ENCODE data around the gene AK1. TPM values are rescaled to one million over a fixed set of nuclear protein-coding genes. Genes with fewer than 3 reads are reported as not detected.

AK1 gene
- total and polyA plus RNA-seq, 2 experiments from 2014 or later: 16.2 to 35.5 TPM

GRCh38 chr9:127915801-127916719 lies 38.6 kb upstream of the AK1 start:
- peaks cover 14% of the 10 kb centered on the region for H3K27me3 Mint-ChIP-seq (ENCODE audit: insufficient read depth, low read depth, poor library complexity)

More at GRCh38 chr9:127915801-127916719, 38.6 kb upstream of the AK1 start:
- Histone ChIP-seq H3F3A (replicated peaks; ENCODE audit: low read depth) (peaks cover 15% of the 10 kb centered on the region; the same call in 1 of the 2 replicates), H3K9me2 (ENCODE audit: insufficient read depth) (no peaks in the 10 kb centered on the region), H3K36me3 (ENCODE audit: insufficient read depth) (no peaks in the 10 kb centered on the region), H4K20me1 (replicated peaks; ENCODE audit: insufficient read depth) (peaks cover 4% of the 10 kb centered on the region), H3K27me3 (ENCODE audit: insufficient read depth) (0 out of 2 replicates have a peak, but pooled peaks cover 7% of the 10 kb centered on the region), H3K4me2 (peak overlapping the region; percentile 95), H2AFZ (peak overlapping the region; percentile 92), H3K4me3 (peak overlapping the region; percentile 81), H3K79me2 (replicated peaks; ENCODE audit: insufficient read depth) (no peaks in the 10 kb centered on the region), H3K4me1 (ENCODE audit: insufficient read depth) (peaks cover 8% of the 10 kb centered on the region; the same call in 1 of the 2 replicates), H3K27ac (ENCODE audit: low read depth) (no peak overlapping the region)
- peak; percentile 9 for ATAC-seq
- no peak overlapping the region for H3K27ac Mint-ChIP-seq
- peaks cover 13% of the 10 kb centered on the region; the same call in 2 of the 3 replicates for H3K36me3 Mint-ChIP-seq (ENCODE audit: low read depth)
- no peak for TF ChIP-seq ETS1 (IDR thresholded peaks at IDR 0.05)
- TF ChIP-seq JUNB (IDR thresholded peaks at IDR 0.05; ENCODE audit: unreplicated experiment): no peak
- TF ChIP-seq POLR2AphosphoS5 (IDR thresholded peaks at IDR 0.05; ENCODE audit: low read depth): no peak
- TF ChIP-seq STAT1 (IDR thresholded peaks at IDR 0.05; ENCODE audit: unreplicated experiment): no peak
- TF ChIP-seq, protein P1, sequence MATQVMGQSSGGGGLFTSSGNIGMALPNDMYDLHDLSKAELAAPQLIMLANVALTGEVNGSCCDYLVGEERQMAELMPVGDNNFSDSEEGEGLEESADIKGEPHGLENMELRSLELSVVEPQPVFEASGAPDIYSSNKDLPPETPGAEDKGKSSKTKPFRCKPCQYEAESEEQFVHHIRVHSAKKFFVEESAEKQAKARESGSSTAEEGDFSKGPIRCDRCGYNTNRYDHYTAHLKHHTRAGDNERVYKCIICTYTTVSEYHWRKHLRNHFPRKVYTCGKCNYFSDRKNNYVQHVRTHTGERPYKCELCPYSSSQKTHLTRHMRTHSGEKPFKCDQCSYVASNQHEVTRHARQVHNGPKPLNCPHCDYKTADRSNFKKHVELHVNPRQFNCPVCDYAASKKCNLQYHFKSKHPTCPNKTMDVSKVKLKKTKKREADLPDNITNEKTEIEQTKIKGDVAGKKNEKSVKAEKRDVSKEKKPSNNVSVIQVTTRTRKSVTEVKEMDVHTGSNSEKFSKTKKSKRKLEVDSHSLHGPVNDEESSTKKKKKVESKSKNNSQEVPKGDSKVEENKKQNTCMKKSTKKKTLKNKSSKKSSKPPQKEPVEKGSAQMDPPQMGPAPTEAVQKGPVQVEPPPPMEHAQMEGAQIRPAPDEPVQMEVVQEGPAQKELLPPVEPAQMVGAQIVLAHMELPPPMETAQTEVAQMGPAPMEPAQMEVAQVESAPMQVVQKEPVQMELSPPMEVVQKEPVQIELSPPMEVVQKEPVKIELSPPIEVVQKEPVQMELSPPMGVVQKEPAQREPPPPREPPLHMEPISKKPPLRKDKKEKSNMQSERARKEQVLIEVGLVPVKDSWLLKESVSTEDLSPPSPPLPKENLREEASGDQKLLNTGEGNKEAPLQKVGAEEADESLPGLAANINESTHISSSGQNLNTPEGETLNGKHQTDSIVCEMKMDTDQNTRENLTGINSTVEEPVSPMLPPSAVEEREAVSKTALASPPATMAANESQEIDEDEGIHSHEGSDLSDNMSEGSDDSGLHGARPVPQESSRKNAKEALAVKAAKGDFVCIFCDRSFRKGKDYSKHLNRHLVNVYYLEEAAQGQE (IDR thresholded peaks at IDR 0.05; ENCODE audit: unreplicated experiment): no peak
- no peak for TF ChIP-seq CTCF (conservative IDR thresholded peaks at IDR 0.05; ENCODE audit: low read depth in 2 of 2)
- no peak for TF ChIP-seq NANOG (IDR thresholded peaks at IDR 0.05; ENCODE audit: borderline replicate concordance)
- TF ChIP-seq EZH2 (IDR thresholded peaks at IDR 0.05; ENCODE audit: low read depth, unreplicated experiment): no peak
- no peak for TF ChIP-seq ZNF114 (CRISPR knock-in tag; IDR thresholded peaks at IDR 0.05)
- no peak for TF ChIP-seq EZH2phosphoT487 (IDR thresholded peaks at IDR 0.05; ENCODE audit: unreplicated experiment)
- no peak for TF ChIP-seq ZNF331 (CRISPR knock-in tag; IDR thresholded peaks at IDR 0.05; ENCODE audit: low read depth)
- TF ChIP-seq CREB1 (CRISPR knock-in tag; IDR thresholded peaks at IDR 0.05; ENCODE audit: low read depth): no peak
- TF ChIP-seq ZNF462 (CRISPR knock-in tag; IDR thresholded peaks at IDR 0.05): no peak
- peak overlapping the region; percentile 78 for H3K4me3 Mint-ChIP-seq
- H3K4me1 Mint-ChIP-seq: peaks cover 19% of the 10 kb centered on the region
- no peaks in the 10 kb centered on the region for H3K9me3 Mint-ChIP-seq
- no peak for DNase-seq (ENCODE audit: low spot score)

Data from GM23338 (cell line).